Neural cell (in vitro differentiated cells): ENCODE results near the gene LRBA.
"Not testable (repeated sequence)": the region's sequence is repeated elsewhere in the genome, so short reads cannot be mapped to it uniquely, and the experiment has no call there.

Experiments
- CTCF ChIP-seq: fragments of 450-650 bp; IDR thresholded peaks from 2 replicates; pipeline ENCODE4 v1.5.1; 2014; ENCODE audit warnings: antibody characterized with exemption, mild to moderate bottlenecking, moderate library complexity; ENCODE audit not compliant: poor library complexity, severe bottlenecking
- EP300 ChIP-seq: fragments of 450-650 bp; conservative IDR thresholded peaks from 2 replicates; pipeline ENCODE4 v1.6.1; 2014; ENCODE audit warnings: antibody characterized with exemption, mild to moderate bottlenecking, moderate library complexity; ENCODE audit not compliant: poor library complexity, severe bottlenecking
- MXI1 ChIP-seq: fragments of 450-650 bp; conservative IDR thresholded peaks from 2 replicates; pipeline ENCODE4 v1.6.1; 2014; ENCODE audit warnings: antibody characterized with exemption, mild to moderate bottlenecking; ENCODE audit not compliant: poor library complexity, severe bottlenecking
- POLR2AphosphoS5 ChIP-seq: IDR thresholded peaks from 2 replicates; pipeline ENCODE4 v1.6.1; 2012
- SMC3 ChIP-seq: fragments of 450-650 bp; conservative IDR thresholded peaks from 2 replicates; pipeline ENCODE4 v1.6.1; 2014; ENCODE audit warnings: antibody characterized with exemption, mild to moderate bottlenecking, moderate library complexity; ENCODE audit not compliant: poor library complexity
- TAF1 ChIP-seq: IDR thresholded peaks from 2 replicates; pipeline ENCODE4 v1.6.1; 2012; ENCODE audit warnings: low read depth

- TF ChIP-seq CTCF, EP300, TAF1, MXI1, POLR2AphosphoS5, SMC3: not testable (repeated sequence)
These were observed 457.3 kb downstream of the LRBA start for GRCh38 chr4:150557811-150558210.
